ENCODE results near the gene CSPG5.

The CSPG5 gene

GRCh38 chr3:47578691-47579632 is at the start of gene CSPG5:
CSPG5 (minus strand) TSS chr3:47578865; CDS start chr3:47578693, 172 bp downstream.
- no peak for DNase-seq

GRCh38 chr3:47628426-47628825 is 49.8 kb upstream of the CSPG5 start:
- no peak for DNase-seq

GRCh38 chr3:47622671-47623461 is 44.2 kb upstream of the CSPG5 start:
- DNase-seq: no peak

- DNase-seq: no peak
These were observed 38.7 kb upstream of the CSPG5 start for GRCh38 chr3:47617086-47618010.

- DNase-seq: no peak
These were observed 36.1 kb upstream of the CSPG5 start for GRCh38 chr3:47614788-47615187.

GRCh38 chr3:47613722-47614121 is 35.1 kb upstream of the CSPG5 start:
- no peak for DNase-seq

GRCh38 chr3:47612879-47613278 is 34.2 kb upstream of the CSPG5 start:
- DNase-seq: no peak

GRCh38 chr3:47612178-47612577 is 33.5 kb upstream of the CSPG5 start:
- no peak for DNase-seq

GRCh38 chr3:47611576-47611975 is 32.9 kb upstream of the CSPG5 start:
- no peak for DNase-seq

GRCh38 chr3:47610583-47610982 is 31.9 kb upstream of the CSPG5 start:
- DNase-seq: no peak

GRCh38 chr3:47607335-47607734 is 28.7 kb upstream of the CSPG5 start:
- DNase-seq: no peak

- no peak for DNase-seq
These were observed 27.5 kb upstream of the CSPG5 start for GRCh38 chr3:47606165-47606564.

GRCh38 chr3:47605652-47606051 is 27.0 kb upstream of the CSPG5 start:
- DNase-seq: no peak

GRCh38 chr3:47604145-47604544 is 25.5 kb upstream of the CSPG5 start:
- DNase-seq: no peak

GRCh38 chr3:47603332-47603731 is 24.7 kb upstream of the CSPG5 start:
- no peak for DNase-seq

GRCh38 chr3:47601281-47601680 is 22.6 kb upstream of the CSPG5 start:
- DNase-seq: no peak

GRCh38 chr3:47594792-47595191 is 16.1 kb upstream of the CSPG5 start:
- DNase-seq: no peak

- DNase-seq: no peak
These were observed 13.6 kb upstream of the CSPG5 start for GRCh38 chr3:47592066-47592795.

- DNase-seq: no peak
These were observed 11.6 kb upstream of the CSPG5 start for GRCh38 chr3:47590216-47590615.

GRCh38 chr3:47588587-47588986 is 9.9 kb upstream of the CSPG5 start:
- DNase-seq: no peak

- DNase-seq: no peak
These were observed 9.4 kb upstream of the CSPG5 start for GRCh38 chr3:47588053-47588452.

- no peak for DNase-seq
These were observed 8.1 kb upstream of the CSPG5 start for GRCh38 chr3:47586746-47587145.

Measured in DMS79 treated with DMSO at 0.1 percent for 48 hours (cell line).